Renal cortex interstitium (tissue), 11 donors: Measurements from ENCODE around the gene ZNF786. TPM values are rescaled to one million over a fixed set of nuclear protein-coding genes. Genes with fewer than 3 reads are reported as not detected.
"Not testable (repeated sequence)": the region's sequence is repeated elsewhere in the genome, so short reads cannot be mapped to it uniquely, and the experiment has no call there.

Experiments used
- DNase-seq, 11 donors: peaks; one replicate each; pipeline ENCODE4 v3.0.0-alpha.2; 2013; ENCODE audit warnings: low read depth in 9 of 11, low spot score in 4 of 11; ENCODE audit errors: extremely low read depth in 1 of 11
- polyA plus RNA-seq, 3 donors: library from polyadenylated mRNA; unstranded; fragments of 120-200 nt; gene quantifications; one replicate each; pipeline ENCODE4 v1.2.1, GENCODE V29; 2013; ENCODE audit not compliant: insufficient read length in 3 of 3

The ZNF786 gene
- polyA plus RNA-seq, 3 donors = 8.8 to 11.2 (median 9.9) TPM

DNA sequence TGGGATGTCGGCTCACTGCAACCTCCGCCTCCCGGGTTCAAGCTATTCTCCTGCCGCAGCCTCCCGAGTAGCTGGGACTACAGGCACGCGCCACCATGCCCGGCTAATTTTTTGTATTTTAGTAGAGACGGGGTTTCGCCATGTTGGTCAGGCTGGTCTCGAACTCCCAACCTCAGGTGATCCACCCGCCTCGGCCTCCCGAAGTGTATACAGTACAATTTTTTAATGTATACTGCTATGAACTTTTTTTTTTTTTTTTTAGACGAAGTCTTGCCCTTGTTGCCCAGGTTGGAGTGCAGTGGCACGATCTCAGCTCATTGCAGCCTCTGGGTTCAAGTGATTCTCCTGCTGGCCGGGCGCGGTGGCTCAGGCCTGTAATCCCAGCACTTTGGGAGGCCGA lies 1.7 kb upstream of the ZNF786 start:
- not testable (repeated sequence) for DNase-seq

DNA sequence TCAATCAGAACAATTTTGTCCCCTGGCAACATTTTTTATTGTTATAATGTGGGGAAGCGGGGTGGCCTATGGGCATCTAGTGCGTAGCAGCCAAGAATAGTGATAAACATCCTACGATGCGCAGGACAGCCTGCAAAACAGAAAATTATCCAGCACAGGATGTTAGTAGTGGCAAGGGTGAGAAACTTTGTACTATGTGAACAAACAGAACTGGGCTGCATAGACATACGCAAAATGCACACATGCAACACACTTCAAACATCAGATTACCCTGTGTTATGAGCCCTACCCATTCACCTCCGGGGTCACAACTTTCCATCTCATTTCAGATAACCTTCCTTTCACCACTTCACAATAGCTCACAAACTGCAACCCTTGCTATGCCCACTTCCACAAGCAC lies 3.1 kb downstream of the ZNF786 start:
- DNase-seq = no peak

DNA sequence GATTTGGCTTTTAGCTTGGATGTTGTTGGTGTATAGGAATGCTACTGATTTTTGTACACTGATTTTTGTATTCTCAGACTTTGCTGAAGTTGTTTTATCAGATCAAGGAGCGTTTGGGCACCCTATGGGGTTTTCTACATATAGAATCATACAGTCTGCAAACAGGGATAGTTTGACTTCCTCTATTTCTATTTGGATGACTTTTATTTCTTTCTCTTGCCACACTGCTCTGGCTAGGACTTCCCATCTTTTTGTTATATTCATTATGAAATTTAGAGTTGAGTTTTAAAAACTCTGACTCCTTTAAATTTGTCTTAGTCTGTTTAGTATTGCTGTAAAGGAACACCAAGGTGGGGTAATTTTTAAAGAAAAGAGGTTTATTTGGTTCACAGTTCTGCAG lies 4.7 kb downstream of the ZNF786 start:
- DNase-seq = no peak

DNA sequence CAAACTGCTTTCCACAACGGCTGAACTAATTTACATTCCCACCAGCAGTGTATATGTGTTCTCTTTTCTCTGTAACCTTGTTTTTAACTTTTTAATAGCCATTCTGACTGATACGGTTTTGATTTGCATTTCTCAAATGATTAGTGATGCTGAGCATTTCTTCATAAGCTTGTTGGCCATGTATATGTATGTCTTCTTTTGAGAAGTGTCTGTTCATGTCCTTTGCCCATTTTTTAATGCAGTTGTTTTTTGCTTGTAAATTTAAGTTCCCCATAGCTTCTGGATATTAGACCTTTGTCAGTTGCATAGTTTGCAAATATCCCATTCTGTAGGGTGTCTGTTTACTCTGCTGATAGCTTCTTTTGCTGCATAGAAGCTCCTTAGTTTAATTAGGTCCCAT lies 6.1 kb downstream of the ZNF786 start:
- DNase-seq = no peak

GRCh38 chr7:149081914-149082313 lies 8.6 kb downstream of the ZNF786 start:
- no peak for DNase-seq

DNA sequence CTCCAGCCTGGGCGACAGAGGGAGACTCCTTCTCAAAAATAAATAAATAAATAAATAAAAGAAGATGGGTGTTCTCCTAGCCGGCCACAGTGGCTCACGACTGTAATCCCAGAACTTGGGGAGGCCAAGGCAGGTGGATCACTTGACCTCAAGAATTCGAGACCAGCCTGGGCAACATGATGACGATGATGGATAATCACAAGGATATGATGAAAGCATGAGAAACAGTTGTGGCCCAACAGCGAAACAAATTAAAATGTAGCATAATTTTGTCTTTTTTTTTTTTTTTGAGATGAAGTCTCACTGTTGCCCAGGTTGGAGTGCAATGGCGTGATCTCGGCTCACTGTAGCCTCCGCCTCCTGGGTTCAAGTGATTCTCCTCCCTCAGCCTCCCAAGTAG lies 12.9 kb downstream of the ZNF786 start:
- DNase-seq = no peak

GRCh38 chr7:149075286-149075685 lies 15.2 kb downstream of the ZNF786 start:
- DNase-seq = no peak

DNA sequence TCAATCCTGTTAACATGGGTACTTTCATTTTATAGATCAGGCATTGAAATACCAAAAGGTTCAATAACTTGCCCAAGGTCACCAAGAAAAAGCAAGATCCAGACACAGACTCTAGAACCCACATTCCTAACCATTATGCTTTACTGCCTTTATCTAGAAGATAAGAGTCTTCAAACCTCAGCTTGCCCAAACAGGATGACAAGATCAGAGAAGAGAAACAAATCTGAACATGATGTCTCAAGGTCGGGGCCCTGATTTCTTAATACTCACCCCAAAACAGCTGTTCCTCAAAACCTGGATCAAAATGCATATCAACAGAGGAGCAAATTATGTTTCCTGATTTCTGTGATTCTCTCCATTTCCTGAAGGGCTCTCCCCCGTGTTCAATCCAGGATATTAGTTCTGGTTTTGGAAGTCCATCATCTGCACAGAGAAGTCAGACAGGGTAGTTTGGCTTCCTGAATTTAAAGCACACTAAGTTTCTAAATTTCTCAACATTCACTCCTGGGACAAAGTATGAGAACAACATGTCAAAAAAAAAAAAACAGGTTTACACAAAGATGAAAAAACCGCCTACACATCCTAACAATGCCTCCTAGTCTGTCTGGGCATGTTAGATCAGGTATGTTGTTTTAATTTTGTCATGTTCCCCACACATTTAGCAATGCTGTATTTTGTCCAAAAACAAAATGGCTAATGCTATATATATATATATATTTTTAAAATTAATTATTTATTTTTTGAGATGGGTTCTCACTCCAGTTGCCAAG lies 16.2 kb downstream of the ZNF786 start:
- DNase-seq = no peak

DNA sequence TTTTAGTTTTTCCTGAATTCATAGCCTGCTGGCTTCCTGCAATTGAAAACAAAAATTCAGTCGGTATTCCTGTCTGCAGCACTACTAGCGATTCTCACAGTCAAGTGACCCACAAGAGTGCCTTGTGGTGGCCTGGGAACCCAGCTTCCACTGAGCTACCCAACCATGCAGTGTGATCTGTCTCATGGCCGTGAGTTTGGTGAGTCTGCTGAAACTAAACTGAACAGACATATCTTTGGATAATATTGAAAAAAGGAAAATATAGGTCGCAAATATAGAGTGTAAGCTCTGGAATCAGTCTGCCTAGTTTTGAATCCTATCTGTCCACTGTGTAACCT lies 18.1 kb downstream of the ZNF786 start:
- DNase-seq = no peak

DNA sequence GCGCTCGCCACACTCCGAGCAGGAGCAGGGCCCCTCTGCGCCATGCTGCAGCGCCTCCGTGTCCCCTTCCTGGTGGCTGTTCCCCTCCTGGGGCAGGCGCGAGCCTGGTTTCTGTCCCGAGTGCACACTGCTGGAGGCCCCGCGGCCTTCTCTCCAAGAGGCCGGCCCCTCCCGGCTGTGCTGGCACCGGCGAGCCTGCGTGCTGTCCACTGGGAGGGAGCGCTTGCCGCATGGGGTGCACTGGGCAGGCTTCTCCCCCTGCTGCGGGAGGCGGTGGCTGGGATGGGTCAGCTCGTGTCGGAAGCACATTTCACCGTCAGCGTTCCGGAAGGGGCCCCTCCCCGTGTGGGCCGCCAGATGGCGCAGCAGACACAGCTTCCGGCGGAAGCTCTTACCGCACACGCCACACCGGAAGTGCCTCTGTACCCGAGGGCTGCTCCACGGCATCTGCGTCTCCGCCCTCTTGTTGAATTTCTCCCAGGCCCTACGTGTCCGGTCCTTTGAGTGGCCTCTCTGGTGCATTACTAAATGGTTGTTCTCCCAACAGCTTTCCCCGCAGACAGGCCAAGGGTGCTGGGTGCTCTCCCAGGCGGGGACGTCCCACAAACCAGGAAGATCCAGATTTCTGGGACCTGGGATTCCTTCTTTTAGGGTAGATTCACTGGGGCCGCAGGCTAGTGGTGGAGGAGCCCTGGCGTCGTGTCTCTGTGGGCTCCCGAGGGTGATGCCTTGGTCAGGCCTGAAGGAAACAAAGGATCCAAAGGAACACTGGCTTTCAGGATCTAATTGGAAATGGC lies 18.7 kb downstream of the ZNF786 start:
- DNase-seq = no peak

- no peak for DNase-seq
These were observed 19.3 kb downstream of the ZNF786 start for GRCh38 chr7:149071182-149071635.

DNA sequence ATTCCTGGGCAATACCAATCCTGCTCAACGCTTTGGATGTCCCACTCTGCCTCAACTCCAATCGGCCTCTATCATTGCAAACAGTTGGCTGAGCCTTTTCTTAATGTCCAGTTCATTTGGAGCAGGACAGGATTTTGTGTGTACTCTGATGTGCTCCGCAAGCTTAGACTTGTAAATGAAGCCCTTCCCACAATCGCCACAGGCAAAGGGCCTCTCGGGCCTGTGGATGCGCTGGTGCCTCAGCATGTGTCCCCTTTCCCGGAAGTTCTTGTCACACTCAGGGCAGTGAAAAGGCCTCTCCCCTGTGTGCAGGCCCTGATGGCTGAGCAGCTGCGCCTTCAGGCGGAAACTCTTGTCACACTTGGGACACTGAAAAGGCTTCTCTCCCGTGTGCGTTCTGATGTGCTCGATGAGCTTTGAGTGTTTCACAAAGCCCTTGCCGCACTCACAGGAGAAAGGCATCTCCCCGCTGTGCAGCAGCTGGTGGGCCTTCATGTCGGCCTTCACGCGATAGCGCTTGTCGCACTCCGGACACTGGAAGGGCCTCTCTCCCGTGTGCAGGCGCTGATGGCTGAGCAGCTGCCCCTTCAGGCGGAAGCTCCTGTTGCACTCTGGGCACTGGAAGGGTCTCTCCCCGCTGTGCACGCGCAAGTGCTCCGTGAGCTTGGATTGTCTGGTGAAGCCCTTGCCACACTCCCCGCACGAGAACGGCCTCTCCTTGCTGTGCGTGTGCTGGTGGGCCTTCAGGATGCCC lies 20.0 kb downstream of the ZNF786 start:
- DNase-seq = no peak

DNA sequence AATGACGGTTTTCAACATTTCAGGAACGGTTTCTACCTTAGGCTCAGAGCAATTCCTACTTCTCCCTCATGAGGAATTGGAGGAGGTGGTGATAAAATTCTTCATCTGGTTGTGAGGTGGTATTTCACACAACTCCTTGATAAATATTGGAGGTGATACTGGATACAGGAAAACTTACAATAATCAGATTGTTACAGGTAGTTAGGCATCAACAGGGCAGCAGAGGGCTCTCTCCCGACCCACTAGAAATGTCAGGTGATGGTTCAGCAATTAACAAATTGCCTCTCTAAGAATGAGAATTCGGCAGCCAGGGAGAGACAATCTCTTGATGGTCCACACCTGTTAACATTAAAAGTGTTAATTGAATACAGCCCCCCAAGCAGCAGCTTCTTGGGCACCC lies 22.6 kb downstream of the ZNF786 start:
- no peak for DNase-seq

DNA sequence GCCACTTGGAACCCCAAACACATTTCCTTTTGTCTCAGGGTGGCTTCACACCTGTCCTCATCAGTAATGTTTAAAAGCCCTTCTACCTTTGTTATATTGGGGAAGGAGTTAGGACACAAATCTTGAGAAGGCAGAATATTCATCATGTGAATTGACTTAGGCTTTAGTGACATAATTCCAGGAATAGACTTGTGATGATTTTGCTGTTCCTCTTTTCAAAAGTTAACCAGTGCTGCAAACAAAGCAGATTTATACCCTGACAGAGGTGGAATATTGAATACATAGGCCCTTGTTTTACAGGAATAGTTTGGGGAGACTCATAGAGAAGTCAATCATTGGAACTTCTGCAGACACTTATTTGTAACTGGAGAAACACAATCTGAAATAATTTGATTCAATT lies 27.0 kb downstream of the ZNF786 start:
- no peak for DNase-seq

GRCh38 chr7:149062217-149062899 lies 28.2 kb downstream of the ZNF786 start:
- DNase-seq = not testable (repeated sequence)

DNA sequence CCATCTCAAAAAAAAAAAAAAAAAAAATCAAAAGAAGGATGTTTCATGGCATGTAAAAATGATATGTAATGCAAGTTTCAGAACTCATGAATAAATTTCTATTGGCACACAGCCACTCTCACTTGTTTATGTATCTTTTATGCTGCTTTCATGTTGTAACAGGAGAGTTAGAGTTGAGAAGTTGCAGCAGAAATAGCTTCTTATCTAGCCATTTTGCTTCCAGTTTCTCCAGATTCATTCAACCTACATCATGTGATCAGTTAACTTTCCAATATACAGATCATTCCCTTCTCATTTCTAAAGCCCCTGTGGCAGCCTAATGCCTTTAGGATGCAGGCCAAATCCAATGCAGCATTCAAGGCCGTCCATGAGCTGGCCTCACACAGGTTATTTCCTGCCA lies 30.4 kb downstream of the ZNF786 start:
- DNase-seq = no peak

DNA sequence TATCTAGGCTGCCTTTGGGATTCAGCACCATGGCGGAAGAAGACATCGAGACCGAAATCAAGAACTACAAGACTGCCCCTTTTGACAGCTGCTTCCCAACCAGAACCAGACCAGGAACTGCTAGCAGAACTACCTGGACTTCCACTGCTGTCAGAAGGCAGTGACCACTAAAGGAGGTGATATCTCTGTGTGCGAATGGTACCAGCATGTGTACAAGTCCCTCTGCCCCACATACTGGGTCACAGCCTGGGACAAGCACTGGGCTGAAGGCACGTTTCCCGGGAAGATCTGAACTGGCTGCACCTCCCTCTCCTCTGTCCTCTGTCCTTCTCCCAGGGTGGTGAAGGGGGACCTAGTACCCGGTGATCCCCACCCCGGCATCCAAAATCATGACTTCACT lies 36.6 kb downstream of the ZNF786 start:
- DNase-seq = no peak

DNA sequence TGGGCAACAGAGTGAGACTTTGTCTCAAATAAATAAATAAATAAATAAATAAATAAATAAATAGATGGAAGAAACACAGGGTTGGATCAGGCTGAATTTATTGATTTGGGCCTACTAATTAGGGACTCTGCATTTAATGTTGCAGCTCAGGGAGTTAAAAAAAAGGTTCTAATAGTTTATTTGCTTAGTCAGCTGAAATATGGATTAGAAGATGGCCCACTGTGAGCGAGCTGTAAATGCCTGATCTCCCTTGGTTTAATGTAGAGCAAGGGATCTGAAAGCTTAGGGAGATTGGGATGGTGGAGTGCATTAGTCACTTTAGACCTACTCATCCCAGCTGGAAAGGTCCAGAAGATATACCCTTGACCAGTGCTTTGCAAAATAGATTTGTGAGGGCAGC lies 37.1 kb downstream of the ZNF786 start:
- DNase-seq = no peak

DNA sequence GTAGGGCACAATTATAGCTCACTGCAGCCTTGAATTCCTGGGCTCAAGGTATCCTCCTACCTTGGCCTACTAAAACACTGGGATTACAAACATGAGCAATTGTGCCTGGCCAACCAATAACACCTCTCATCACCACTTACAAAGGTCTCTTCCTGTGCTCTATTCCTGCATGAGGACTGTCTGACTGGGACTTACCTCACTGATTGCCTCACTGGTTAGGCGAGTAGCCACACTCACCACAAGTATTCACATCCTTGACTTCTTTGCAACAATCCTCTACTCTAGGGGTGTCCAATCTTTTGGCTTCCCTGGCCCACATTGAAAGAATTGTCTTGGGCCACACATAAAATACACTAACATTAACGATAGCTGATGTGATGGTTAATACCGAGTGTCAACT lies 39.6 kb downstream of the ZNF786 start:
- no peak for DNase-seq
